HG03558 (cell line): ENCODE results near the gene SLFN11.
A peak's percentile ranks its signal among the peaks of the same experiment; 100 is the strongest.
"Not testable (repeated sequence)": the region's sequence is repeated elsewhere in the genome, so short reads cannot be mapped to it uniquely, and the experiment has no call there.

ENCODE experiments used
- ATAC-seq: cut with Tn5 transposase; IDR thresholded peaks from one replicate; pipeline ENCODE4 v1.9.1; 2021; ENCODE audit warnings: moderate number of reproducible peaks; ENCODE audit not compliant: unreplicated experiment; ENCODE audit errors: extremely low read depth

SLFN11 gene

GRCh38 chr17:35373534-35373983 lies at the start of gene SLFN11:
Gene SLFN11 (minus strand): TSS chr17:35373621. CDS start chr17:35363807, 9,814 bp downstream.
- ATAC-seq = no peak

GRCh38 chr17:35421069-35421468 lies 47.6 kb upstream of the SLFN11 start:
- ATAC-seq = not testable (repeated sequence)

GRCh38 chr17:35416659-35417058 lies 43.2 kb upstream of the SLFN11 start:
- ATAC-seq = no peak

- not testable (repeated sequence) for ATAC-seq
These were observed 41.3 kb upstream of the SLFN11 start for GRCh38 chr17:35414707-35415106.

GRCh38 chr17:35414247-35414646 lies 40.8 kb upstream of the SLFN11 start:
- ATAC-seq = no peak

- ATAC-seq = no peak
These were observed 34.1 kb upstream of the SLFN11 start for GRCh38 chr17:35407531-35407930.

- no peak for ATAC-seq
These were observed 33.1 kb upstream of the SLFN11 start for GRCh38 chr17:35406568-35406967.

GRCh38 chr17:35404360-35404759 lies 30.9 kb upstream of the SLFN11 start:
- ATAC-seq = no peak

- ATAC-seq = not testable (repeated sequence)
These were observed 20.4 kb upstream of the SLFN11 start for GRCh38 chr17:35393783-35394182.

GRCh38 chr17:35390663-35391062 lies 17.2 kb upstream of the SLFN11 start:
- no peak for ATAC-seq

- ATAC-seq = no peak
These were observed 16.7 kb upstream of the SLFN11 start for GRCh38 chr17:35390156-35390555.

GRCh38 chr17:35387496-35387895 lies 14.1 kb upstream of the SLFN11 start:
- no peak for ATAC-seq

- ATAC-seq = no peak
These were observed 4.3 kb upstream of the SLFN11 start for GRCh38 chr17:35377706-35378105.

- no peak for ATAC-seq
These were observed 3.6 kb upstream of the SLFN11 start for GRCh38 chr17:35377068-35377467.

GRCh38 chr17:35376245-35376644 lies 2.8 kb upstream of the SLFN11 start:
- ATAC-seq = no peak

GRCh38 chr17:35374766-35375344 lies 1.4 kb upstream of the SLFN11 start:
- no peak for ATAC-seq

GRCh38 chr17:35373984-35374765 lies 754 bp upstream of the SLFN11 start:
- ATAC-seq = no peak

- ATAC-seq = no peak
These were observed 431 bp downstream of the SLFN11 start for GRCh38 chr17:35372846-35373533.

GRCh38 chr17:35371934-35372333 lies 1.5 kb downstream of the SLFN11 start:
- no peak for ATAC-seq

- ATAC-seq = peak; percentile 94
These were observed 5.2 kb downstream of the SLFN11 start for GRCh38 chr17:35368081-35368830.
